ENCODE data around the gene SHC2.
"Not testable (repeated sequence)": the region's sequence is repeated elsewhere in the genome, so short reads cannot be mapped to it uniquely, and the experiment has no call there.

SHC2 gene

GRCh38 chr19:422213-422916, 38.5 kb downstream of the SHC2 start:
- no peak for DNase-seq

DNA sequence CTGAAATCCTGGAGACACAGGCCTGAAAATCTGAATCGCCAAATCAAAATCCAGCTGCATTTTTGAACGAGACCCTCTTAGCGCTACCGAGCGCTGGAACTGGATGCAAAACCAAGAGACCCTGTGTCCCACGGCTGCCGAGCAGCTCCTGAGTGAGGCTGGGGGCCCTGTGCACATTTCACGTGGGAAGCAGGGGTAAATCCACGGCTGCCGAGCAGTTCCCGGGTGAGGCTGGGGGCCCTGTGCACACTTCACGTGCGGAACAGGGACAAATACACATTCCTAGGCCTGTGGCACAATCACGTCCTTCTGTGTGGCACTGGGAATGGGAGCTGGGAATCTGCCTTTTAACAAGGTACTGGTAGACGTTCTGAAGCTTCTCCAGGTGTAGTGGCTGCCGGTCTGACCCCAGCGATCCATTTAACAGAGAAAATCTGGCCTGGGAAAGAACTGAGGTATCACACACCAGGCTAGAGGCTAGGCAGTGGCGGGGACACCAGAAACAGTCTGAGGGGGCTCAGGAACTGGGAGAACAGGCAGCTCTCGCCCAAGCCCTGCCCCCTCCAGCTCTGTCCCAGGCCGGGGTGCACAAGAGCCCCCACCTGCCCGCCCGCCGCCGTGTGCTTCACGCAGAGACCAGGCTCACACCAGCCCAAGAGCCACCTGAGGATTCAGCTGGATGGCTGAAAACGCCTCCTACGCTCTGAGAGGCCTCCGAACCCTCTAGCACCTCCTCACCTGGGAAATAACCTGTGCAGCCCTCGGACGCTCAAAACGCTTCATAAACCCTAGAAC, 40.9 kb downstream of the SHC2 start:
- no peak for DNase-seq

- DNase-seq: no peak
Observed at GRCh38 chr19:418761-419671, 41.8 kb downstream of the SHC2 start.

DNA sequence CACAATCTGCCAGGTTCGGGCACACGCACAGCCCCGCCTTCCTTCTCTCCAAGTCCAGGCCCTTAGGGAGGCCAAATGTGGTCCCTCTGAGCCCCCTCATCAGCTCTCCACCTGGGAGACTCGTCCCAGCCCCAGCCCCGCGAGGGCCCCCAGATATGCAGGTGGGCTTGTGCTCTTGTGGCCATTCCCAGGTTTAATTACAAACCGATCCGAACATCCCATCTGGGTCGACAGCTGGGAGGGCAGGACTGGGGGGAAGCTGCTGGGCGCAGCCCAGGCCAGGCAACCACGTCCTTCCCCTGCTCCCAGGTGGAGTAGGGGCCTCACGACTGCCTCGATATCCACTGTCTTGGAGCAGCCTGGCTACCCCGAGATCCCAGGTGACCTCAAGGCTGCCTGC, 44.4 kb downstream of the SHC2 start:
- no peak for DNase-seq

DNA sequence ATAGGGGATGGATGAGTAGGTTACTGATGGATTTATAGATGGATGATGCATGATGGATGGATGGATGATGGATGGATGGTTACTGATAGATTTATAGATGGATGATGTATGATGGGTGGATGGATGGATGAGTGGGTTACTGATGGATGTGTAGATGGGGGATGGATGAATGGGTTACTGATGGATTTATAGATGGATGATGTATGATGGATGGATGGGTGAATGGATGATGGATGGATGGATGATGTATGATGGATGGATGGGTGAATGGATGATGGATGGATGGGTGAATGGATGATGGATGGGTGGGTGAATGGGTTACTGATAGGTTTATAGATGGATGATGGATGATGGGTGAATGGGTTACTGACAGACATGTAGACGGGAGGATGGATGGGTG, 45.5 kb downstream of the SHC2 start:
- DNase-seq: no peak

- no peak for DNase-seq
Observed at GRCh38 chr19:413756-414420, 46.9 kb downstream of the SHC2 start.

DNA sequence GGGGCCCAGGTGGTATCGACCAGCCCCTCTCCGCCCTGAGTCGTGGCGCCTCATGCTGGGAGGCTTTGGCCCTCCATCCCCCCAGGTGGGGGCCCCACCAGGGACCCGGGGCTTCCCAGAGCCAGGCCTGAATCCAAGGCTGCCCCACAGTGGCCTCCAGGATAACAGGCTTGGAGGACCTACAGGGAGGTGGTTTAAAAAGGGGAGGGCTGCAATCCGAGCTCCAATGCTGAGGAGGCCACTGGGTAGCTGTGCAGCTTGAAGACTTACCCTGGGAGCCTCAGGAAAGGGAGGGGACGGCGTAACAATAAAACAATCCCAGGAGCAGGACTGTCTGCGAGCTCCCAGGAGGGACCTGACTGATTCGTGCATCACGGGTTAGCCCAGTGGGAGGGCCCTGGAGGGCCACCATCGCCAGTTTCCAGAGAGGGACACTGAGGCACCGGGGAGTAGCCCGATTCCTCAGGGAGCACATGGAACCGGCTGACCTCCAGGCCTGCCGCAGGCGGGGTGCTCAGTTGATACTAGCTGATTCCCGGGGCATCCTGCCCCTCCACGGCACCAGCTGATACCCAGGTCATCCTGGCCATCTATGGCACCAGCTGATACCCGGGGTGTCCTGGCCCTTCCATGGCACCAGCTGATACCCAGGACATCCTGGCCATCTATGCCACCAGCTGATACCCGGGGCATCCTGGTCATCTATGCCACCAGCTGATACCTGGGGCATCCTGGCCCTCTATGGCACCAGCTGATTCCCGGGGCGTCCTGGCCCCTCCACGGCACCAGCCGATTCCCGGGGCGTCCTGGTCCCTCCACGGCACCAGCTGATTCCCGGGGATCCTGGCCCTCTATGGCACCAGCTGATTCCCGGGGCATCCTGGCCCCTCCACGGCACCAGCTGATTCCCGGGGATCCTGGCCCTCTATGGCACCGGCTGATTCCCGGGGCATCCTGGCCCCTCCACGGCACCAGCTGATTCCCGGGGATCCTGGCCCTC, 48.2 kb downstream of the SHC2 start:
- DNase-seq: no peak

DNA sequence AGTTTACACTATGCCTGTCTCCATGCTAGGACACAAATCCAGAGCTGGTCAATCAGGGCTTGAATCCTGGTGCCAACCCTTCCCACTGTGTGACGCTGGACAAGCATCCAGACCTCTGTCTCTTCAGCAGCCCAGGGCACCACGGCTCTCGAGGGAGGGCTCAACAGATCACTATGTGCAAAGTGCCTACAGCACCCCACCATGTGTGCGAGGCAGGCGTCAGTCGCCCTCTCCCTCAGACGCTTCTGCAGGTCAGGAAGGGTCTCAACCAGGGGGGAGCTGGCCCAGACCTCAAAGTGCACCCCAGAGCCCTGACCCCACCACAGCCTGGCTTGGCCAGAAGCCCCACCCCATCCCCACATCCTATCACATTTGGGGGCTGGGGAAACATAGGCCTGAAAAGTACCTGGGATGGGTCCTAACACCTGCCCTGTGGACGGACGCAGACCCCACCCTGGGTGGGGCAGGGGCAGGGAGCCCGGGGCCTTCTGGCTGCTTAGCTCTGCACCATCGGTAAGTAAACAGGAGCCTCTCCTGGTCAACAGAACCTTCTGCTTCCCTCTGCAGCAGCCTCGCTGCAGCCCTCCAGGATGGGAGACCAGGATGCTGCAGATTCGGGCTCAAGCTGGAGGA, 49.0 kb downstream of the SHC2 start:
- DNase-seq: no peak

GRCh38 chr19:411121-411722, 49.6 kb downstream of the SHC2 start:
- DNase-seq: not testable (repeated sequence)

DNA sequence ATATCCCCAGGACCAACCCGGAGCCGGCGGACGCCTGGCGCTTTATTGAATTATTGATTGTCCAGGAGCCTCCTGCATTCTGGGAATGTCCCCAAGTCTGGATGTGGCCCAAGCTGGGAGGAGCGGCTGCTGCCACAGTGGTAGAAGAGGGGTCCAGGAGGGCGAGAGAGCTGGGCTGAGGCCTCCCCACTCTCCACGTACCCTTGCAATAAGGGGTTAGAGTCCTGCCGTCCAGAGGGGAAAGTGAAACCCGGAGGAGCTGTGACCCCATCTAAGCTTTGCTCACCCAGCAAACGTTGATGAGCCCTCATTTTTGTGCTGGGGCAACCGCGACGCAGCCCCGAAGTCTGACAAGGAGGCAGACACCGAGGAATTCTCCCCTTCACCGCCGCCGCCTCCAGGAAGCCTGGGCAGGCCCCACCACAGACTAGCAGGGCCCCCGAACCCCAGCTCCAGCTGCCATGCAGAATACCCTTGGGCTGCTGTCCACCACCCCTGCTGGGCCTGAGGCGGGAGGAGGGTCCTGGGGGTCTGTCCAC, 50.5 kb downstream of the SHC2 start:
- no peak for DNase-seq

DNA sequence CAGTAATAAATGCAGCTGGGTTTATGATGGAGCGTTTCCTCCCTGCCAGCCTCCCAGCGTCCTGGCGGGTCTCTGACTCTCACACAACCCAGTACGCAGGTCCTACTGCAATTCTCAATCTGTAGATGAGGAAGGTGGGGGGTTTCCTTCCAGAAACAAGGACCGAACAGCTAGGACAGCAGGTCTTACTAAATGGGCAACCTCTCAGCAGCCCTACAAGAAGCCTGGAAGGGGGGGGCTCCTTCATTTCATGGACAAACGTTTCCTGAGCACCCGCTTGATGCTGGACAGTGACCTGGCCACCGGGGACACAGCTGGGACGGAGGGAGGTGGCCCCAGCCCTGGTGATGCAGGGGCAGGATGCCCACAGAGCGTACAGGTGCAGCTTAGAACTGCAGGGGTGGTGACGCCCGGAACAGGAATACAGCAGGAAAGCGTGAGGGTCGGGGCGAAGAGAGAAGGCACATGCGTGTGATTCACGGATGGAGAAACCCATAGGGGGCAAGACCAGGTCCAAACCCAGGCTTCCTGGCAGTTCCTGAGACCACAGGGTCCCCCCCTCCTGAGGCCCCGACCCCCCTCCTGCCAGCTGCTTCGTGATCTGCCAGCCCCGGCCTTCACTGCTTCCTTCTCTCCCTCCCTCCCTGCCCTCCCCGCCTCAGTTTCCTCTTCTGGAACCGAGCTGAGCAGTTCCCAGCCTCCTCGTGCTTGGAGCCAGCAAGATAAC, 51.2 kb downstream of the SHC2 start:
- no peak for DNase-seq

- peak; percentile 22 for DNase-seq
Observed at GRCh38 chr19:408902-409515, 51.8 kb downstream of the SHC2 start, which contains the start of gene C2CD4C. Gene C2CD4C (minus strand): TSS chr19:409147. CDS start chr19:408361, 786 bp downstream.

GRCh38 chr19:408441-408901, 52.4 kb downstream of the SHC2 start:
- DNase-seq: no peak

- no peak for DNase-seq
Observed at GRCh38 chr19:407511-408440, 53.1 kb downstream of the SHC2 start.

DNA sequence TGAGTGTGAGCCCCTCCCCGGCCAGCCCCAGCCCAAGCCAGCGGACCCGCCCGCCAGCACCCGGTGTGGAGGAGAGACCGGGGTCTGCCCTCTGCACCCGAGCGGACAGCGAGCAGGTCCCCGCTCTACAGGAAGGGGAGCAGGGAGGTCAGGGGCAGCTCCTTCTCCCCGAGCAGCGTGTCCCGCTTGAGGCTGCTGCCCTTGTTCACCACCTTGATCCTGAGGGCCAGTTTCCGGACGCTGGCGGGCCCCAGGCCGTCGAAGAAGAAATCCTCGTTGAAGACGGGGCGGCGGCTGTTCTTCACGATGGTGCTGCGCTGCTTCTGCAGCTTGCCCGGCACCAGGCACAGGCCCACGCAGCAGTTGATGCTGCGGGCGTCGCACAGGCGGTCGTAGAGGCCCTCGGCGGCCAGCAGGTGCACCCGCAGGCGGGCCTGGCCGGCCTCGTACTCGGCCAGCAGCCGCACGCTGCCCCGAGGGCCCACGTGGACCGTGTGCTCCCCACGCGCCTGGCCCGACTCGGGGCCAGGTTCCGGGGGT, 53.8 kb downstream of the SHC2 start:
- DNase-seq: no peak

DNA sequence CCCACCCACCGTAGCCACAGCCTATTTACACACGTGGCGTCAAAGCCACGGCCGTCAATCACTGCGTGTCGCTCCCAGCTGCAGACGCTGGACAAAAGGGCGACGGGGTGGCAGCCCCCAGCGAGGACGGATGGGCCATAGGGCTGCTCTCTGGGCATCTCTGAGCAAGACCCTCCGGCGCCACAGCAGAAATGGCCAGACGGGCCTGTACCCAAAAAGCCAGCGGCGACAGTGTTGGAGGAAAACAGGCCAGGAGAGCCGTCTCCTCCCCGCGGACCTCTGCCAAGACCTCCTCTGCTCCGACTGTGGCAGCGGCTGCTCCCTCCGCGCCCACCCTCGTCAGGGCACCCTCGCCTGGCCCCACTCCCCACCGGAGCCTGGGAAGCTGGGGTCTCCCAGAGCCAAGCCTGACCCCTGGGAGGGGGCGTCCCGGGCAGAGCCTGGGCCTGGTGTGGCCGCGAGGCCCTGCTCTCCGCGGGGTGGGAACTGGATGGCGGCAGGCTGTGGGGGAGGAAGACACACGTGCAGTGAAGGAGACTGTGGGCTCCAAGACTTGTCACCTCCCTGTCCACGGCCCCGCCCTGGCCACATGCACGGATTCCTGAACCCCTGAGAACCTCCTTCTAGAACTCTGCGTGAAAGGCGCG, 54.6 kb downstream of the SHC2 start:
- DNase-seq: no peak

All from activated naive CD4-positive, alpha-beta T cell treated with Interleukin-2 at 50 U/mL for 16 hours (primary cell).